ENCODE measurements around the gene AREL1. TPM values are rescaled to one million over a fixed set of nuclear protein-coding genes. Genes with fewer than 3 reads are reported as not detected.

Gene AREL1
- total RNA-seq, 1 experiment from 2014 or later: 27.7 TPM

- POLR2A ChIA-PET: no interaction called here
- intact Hi-C loops (cut with micrococcal nuclease): no loop called here
- CTCF ChIA-PET: interaction anchor here (0.6 kb wide), 1 partner anchor 40 kb away, joined by 3 read pairs; the partner anchor contains the start of gene YLPM1
- Mint-ChIP-seq H3K4me1 (ENCODE audit: insufficient read depth, unreplicated experiment) (no peaks in the 10 kb centered on the region), H3K9me3 (ENCODE audit: unreplicated experiment) (no peaks in the 10 kb centered on the region), H3K36me3 (ENCODE audit: insufficient read depth, unreplicated experiment) (peaks cover 68% of the 10 kb centered on the region), H3K4me3 (ENCODE audit: unreplicated experiment) (no peak overlapping the region), H3K27me3 (ENCODE audit: insufficient read depth, unreplicated experiment) (no peaks in the 10 kb centered on the region), H3K27ac (ENCODE audit: low read depth, unreplicated experiment) (no peak overlapping the region)
- no peak for DNase-seq (ENCODE audit: unreplicated experiment)
- BruUV-seq (replicated peaks): no TSS peak
- TF ChIP-seq CTCF (IDR thresholded peaks at IDR 0.05; ENCODE audit: unreplicated experiment): no peak
These were observed 10.3 kb upstream of the AREL1 start for GRCh38 chr14:74723134-74723533.

- no TSS peak for BruUV-seq (replicated peaks)
- H3K36me3 Mint-ChIP-seq (ENCODE audit: insufficient read depth, unreplicated experiment): peaks cover 83% of the 10 kb centered on the region
- TF ChIP-seq CTCF (IDR thresholded peaks at IDR 0.05; ENCODE audit: unreplicated experiment): no peak
- H3K27me3 Mint-ChIP-seq (ENCODE audit: insufficient read depth, unreplicated experiment): no peaks in the 10 kb centered on the region
- H3K9me3 Mint-ChIP-seq (ENCODE audit: unreplicated experiment): no peaks in the 10 kb centered on the region
- intact Hi-C loops (cut with micrococcal nuclease): no loop called here
- no peaks in the 10 kb centered on the region for H3K4me1 Mint-ChIP-seq (ENCODE audit: insufficient read depth, unreplicated experiment)
- no peak overlapping the region for H3K27ac Mint-ChIP-seq (ENCODE audit: low read depth, unreplicated experiment)
- ChIA-PET POLR2A (interaction anchor here (0.8 kb wide), 1 partner anchor 8 kb away, joined by 3 read pairs; the partner anchor contains the start of genes AREL1 and FCF1), CTCF (interaction anchor here (0.6 to 1.0 kb wide), 3 partner anchors 80 to 524 kb away, joined by 3 to 5 read pairs (median 4); no protein-coding TSS in a partner anchor)
- DNase-seq (ENCODE audit: unreplicated experiment): no peak
- no peak overlapping the region for H3K4me3 Mint-ChIP-seq (ENCODE audit: unreplicated experiment)
These were observed 7.6 kb upstream of the AREL1 start for GRCh38 chr14:74720526-74720925.

GRCh38 chr14:74713395-74713735 is 485 bp upstream of the AREL1 start:
- peaks cover 12% of the 10 kb centered on the region for H3K4me1 Mint-ChIP-seq (ENCODE audit: insufficient read depth, unreplicated experiment)
- H3K4me3 Mint-ChIP-seq (ENCODE audit: unreplicated experiment): peak overlapping the region; percentile 99
- intact Hi-C loops (cut with micrococcal nuclease): loop anchor here (1.0 kb wide), 2 partner anchors 104 to 182 kb away; no protein-coding TSS in a partner anchor
- TSS peak; percentile 83 for BruUV-seq (replicated peaks)
- POLR2A ChIA-PET: interaction anchor here (0.6 to 3.2 kb wide), 15 partner anchors 9 to 763 kb away, joined by 3 to 16 read pairs (median 3); partner anchors contain the start of genes COQ6 and YLPM1
- H3K36me3 Mint-ChIP-seq (ENCODE audit: insufficient read depth, unreplicated experiment): peaks cover 52% of the 10 kb centered on the region
- no peak for DNase-seq (ENCODE audit: unreplicated experiment)
- CTCF ChIA-PET: interaction anchor here (0.5 to 2.2 kb wide), 3 partner anchors 87 to 147 kb away, joined by 3 to 8 read pairs (median 3); no protein-coding TSS in a partner anchor
- no peaks in the 10 kb centered on the region for H3K27me3 Mint-ChIP-seq (ENCODE audit: insufficient read depth, unreplicated experiment)
- TF ChIP-seq CTCF (IDR thresholded peaks at IDR 0.05; ENCODE audit: unreplicated experiment): no peak
- H3K27ac Mint-ChIP-seq (ENCODE audit: low read depth, unreplicated experiment): peak overlapping the region; percentile 99
- H3K9me3 Mint-ChIP-seq (ENCODE audit: unreplicated experiment): no peaks in the 10 kb centered on the region

GRCh38 chr14:74711651-74712050 is 1.2 kb downstream of the AREL1 start:
- Mint-ChIP-seq H3K9me3 (ENCODE audit: unreplicated experiment) (no peaks in the 10 kb centered on the region), H3K4me3 (ENCODE audit: unreplicated experiment) (peak overlapping the region; percentile 99), H3K4me1 (ENCODE audit: insufficient read depth, unreplicated experiment) (peaks cover 13% of the 10 kb centered on the region), H3K36me3 (ENCODE audit: insufficient read depth, unreplicated experiment) (peaks cover 39% of the 10 kb centered on the region), H3K27me3 (ENCODE audit: insufficient read depth, unreplicated experiment) (no peaks in the 10 kb centered on the region), H3K27ac (ENCODE audit: low read depth, unreplicated experiment) (peak overlapping the region; percentile 99)
- POLR2A ChIA-PET: interaction anchor here (0.7 to 3.2 kb wide), 10 partner anchors 9 to 409 kb away, joined by 3 to 16 read pairs (median 4); partner anchors contain the start of genes ABCD4 and YLPM1
- no peak for DNase-seq (ENCODE audit: unreplicated experiment)
- CTCF ChIA-PET: interaction anchor here (0.6 to 0.7 kb wide), 3 partner anchors 76 to 118 kb away, joined by 3 to 6 read pairs (median 3); no protein-coding TSS in a partner anchor
- intact Hi-C loops (cut with micrococcal nuclease): no loop called here
- TF ChIP-seq CTCF (IDR thresholded peaks at IDR 0.05; ENCODE audit: unreplicated experiment): no peak
- no TSS peak for BruUV-seq (replicated peaks)

Data from MCF 10A (cell line).